Measurements from ENCODE around the gene GSTM2. TPM values are rescaled to one million over a fixed set of nuclear protein-coding genes. Genes with fewer than 3 reads are reported as not detected.

The GSTM2 gene
- total and polyA plus RNA-seq, 2 of the 4 experiments (the other 2 are of a cell fraction), result 10.2 to 85.5 TPM

DNA sequence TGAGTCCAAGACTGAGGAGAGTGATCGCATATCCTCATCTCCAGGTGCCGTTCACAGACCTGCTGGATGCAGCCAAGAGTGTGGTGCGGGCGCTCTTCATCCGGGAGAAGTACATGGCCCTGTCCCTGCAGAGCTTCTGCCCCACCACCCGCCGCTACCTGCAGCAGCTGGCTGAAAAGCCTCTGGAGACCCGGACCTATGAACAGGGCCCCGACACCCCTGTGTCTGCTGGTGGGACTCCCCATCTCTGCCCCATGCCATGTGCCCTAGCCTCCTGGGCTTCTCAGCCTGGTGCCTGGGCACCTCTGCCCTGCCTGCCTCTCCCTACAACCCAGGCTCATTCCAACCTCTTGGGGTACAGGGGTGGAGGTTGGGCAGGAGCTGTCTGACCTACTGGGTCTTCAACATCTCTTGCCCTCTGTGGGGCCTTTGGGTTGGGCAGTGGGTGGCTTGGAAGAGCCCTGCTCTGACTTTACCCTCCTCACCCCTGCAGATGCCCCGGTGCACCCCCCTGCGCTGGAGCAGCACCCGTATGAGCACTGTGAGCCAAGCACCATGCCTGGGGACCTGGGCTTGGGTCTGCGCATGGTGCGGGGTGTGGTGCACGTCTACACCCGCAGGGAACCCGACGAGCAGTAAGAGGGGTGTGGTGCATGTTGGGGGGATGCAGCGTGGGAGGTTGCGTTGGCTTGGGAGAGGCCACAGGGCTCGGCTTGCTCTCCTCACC, 41.0 kb upstream of the GSTM2 start (continued):
- TF ChIP-seq, protein P1, sequence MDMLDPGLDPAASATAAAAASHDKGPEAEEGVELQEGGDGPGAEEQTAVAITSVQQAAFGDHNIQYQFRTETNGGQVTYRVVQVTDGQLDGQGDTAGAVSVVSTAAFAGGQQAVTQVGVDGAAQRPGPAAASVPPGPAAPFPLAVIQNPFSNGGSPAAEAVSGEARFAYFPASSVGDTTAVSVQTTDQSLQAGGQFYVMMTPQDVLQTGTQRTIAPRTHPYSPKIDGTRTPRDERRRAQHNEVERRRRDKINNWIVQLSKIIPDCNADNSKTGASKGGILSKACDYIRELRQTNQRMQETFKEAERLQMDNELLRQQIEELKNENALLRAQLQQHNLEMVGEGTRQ (IDR thresholded peaks at IDR 0.05; ENCODE audit: low read depth, low read length), result no peak
- TF ChIP-seq MAZ (IDR thresholded peaks at IDR 0.05; ENCODE audit: borderline replicate concordance, low read depth, low read length) (no peak), FOS (IDR thresholded peaks at IDR 0.05; ENCODE audit: low read depth, low read length) (no peak), CEBPB (IDR thresholded peaks at IDR 0.05; ENCODE audit: low read depth, low read length) (no peak), RCOR1 (IDR thresholded peaks at IDR 0.05; ENCODE audit: insufficient replicate concordance, low read length) (no peak)
